Epidermal melanocyte (primary cell): ENCODE data around the gene SHROOM2.
"Not testable (repeated sequence)": the region's sequence is repeated elsewhere in the genome, so short reads cannot be mapped to it uniquely, and the experiment has no call there.

Experiments used
- DNase-seq: peaks from one replicate; pipeline ENCODE4 v3.0.0; 2011; ENCODE audit warnings: low spot score; ENCODE audit not compliant: insufficient read length

SHROOM2 gene

DNA sequence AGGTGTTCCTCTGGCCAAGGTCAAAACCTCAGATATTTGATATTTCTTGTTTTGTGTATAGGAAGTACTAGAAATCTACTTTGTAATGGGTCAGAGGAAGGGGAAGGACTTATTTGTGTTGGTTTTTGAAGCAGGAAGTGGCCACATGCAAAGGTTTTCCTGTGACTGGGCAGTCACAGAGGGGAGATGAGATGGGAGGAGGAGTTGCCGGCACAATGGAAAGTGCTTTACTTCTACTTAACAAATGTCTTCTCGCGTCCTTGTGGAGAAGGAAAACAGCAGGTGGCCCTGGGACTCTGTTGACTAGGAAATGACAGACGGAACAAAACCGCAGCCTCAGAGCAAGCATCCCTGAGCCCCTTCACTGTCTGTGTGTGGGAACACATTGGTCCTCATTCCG lies 46.6 kb downstream of the SHROOM2 start:
- no peak for DNase-seq

GRCh38 chrX:9835585-9836210 lies 49.5 kb downstream of the SHROOM2 start:
- no peak for DNase-seq

- no peak for DNase-seq
These were observed 56.3 kb downstream of the SHROOM2 start for GRCh38 chrX:9842541-9842940.

DNA sequence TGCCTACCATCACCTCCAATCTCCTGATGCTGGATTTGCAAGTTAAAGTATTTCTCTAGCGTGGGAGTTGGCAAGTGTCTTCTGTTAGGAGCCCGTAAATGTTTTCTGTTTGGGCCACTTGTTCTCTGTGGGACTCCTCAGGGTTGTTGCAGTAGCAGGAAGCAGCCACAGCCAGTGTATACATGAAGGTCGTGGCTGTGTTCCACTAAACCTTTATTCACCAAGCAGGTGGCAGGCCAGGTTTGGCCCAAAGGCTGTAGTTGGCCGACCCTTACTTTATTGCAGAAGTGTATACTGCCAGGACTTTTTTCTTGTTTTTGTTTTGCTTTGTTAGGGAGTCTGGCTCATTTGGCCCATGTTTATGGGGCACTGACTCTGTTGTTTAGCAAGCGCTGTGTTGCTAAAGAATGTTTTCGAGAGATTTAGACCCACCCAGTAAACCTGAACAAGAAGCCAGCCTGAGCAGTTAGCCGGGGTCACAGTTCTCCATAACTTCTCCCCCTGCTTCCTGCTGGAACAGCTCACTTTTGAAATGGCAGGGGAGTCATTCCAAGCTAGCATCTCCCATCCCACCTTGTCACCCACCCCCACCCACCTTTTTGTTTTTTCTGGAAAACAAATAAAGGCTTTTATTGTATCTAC lies 58.8 kb downstream of the SHROOM2 start:
- no peak for DNase-seq

- no peak for DNase-seq
These were observed 59.3 kb downstream of the SHROOM2 start for GRCh38 chrX:9845578-9845952.

GRCh38 chrX:9846631-9847030 lies 60.4 kb downstream of the SHROOM2 start:
- DNase-seq = no peak

DNA sequence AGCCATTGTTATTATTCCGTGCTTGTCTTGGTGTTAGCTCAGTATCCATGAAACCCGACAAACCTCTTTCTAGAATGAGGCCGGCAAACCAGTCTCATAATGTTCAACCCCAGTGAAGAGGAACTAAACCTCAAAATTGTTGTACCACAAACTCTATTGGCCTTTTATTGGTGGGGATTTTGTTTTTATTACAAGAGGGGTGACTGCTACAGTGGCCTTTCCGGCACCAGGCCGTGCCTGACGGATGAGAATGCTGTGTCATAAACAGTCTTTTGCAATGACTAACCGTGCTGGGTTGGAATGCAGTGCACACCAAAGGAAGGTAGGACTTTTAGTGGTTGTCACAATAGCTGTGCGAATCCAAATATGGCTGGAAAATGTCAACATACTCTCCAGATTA lies 60.8 kb downstream of the SHROOM2 start:
- DNase-seq = no peak

- DNase-seq = no peak
These were observed 62.7 kb downstream of the SHROOM2 start for GRCh38 chrX:9848718-9849479.

- DNase-seq = no peak
These were observed 65.7 kb downstream of the SHROOM2 start for GRCh38 chrX:9851890-9852289.

- no peak for DNase-seq
These were observed 67.1 kb downstream of the SHROOM2 start for GRCh38 chrX:9853307-9853706.

DNA sequence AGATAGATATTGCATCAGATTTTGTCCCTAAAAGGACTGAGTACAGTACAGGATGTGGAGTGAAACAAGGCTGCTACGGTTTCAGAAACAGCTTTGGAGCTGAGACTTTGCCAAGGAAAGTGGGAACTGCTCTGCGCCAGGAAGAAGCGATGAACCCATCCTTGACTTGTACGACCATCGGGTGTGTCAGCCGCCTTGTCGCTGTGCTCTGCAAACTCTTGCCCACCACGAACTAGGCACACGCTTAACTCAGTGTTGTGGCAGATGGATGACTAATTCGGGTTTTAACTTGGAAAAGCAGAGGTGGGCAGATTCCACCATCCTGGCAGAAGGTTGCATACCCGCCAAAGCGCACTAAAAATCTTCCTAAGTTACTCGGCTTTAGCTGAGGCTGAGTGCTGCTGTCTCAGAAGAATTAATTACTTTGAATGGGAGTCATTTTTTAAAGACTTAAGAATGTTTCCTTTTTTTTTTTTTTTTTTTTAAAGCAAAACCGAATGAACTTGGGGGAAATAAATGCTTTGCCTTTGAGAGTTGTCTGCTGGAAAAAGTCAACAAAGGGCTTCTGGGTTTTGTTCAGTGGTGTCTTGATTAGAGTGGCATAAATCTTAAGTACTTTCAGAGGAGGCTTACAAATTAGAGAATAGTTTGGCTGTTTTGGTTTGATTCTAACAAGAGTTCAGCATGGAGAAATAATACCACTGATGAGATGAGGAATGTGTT lies 69.5 kb downstream of the SHROOM2 start:
- no peak for DNase-seq

- no peak for DNase-seq
These were observed 70.4 kb downstream of the SHROOM2 start for GRCh38 chrX:9856588-9856987.

GRCh38 chrX:9857575-9858474 lies 71.6 kb downstream of the SHROOM2 start:
- DNase-seq = no peak

GRCh38 chrX:9858684-9859083 lies 72.5 kb downstream of the SHROOM2 start:
- not testable (repeated sequence) for DNase-seq

DNA sequence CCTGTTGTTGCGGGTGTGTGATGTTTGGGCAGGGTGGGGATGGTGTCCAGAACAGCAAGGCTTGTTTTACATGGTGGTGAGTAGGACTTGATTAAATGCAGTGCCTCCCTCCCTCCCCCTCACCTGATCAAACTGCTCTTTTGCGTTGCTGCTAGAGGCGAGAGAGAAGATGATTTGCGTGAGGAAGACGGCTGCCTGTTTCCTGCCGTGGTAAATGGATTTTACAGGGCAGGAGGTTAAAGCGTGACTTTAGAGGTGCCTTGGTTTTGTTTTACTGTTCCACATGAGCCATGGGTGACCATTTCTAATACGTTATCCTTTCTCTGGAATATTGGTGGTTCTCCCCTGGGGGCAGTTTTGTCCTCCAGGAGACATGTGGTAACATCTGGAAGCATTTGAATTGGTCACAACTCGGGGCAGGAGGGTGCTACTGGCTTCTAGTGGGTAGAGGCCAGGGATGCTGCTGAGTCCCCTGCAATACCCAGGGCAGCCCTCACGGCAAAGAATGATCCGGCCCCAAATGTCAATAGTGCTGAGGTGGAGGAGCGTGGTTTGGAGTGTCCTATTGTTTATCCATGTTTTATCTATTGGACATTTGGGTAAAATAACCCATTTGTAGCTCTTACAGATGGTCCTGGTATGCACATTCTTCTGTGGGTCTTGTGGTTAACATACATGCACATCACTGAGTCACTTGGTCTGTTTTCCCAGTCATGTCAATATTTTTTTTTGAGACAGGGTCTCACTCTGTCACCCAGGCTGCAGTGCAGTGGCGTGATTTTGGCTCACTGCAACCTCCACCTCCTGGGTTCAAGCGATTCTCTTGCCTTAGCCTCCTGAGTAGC lies 73.7 kb downstream of the SHROOM2 start:
- DNase-seq = no peak

- no peak for DNase-seq
These were observed 74.6 kb downstream of the SHROOM2 start for GRCh38 chrX:9860826-9861225.

DNA sequence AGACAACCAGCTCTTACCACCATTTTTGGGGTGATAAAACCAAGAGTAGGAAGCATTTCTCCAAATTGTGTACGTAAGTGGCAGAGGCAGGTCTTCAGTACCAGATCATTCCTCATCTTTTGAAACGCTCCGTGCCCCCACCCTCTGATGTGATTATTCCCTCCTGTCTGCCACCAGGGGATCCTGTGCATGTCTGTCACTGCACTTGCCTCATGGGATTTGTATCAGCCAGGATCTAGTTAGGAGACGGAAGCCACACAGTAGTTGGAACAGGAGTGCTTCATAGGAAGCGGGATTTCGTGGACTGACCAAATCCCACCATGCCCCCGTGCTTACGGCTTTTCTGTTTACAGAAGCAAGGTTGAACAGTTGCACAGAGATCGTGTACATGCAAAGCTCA lies 75.5 kb downstream of the SHROOM2 start:
- DNase-seq = no peak

- DNase-seq = no peak
These were observed 76.3 kb downstream of the SHROOM2 start for GRCh38 chrX:9862525-9862924.

DNA sequence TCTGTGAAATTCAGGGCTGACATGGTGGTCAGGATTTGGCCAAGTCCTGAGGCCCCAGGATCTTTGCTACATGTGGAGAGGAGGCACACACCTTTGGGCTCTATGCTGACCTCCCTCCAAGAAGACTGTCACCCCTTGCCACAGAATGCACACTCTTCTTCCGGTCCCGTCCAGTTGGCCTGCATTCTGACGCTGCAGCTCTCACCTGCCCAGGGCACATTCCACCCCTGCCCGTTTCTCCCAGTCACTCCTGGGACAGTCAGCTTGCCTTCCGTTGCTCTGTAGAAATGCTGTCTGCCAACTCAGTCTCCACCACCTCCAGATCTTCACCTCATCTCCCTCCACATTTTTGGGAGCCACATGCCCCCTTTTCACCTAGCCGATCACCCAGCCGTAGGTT lies 76.7 kb downstream of the SHROOM2 start:
- DNase-seq = no peak

DNA sequence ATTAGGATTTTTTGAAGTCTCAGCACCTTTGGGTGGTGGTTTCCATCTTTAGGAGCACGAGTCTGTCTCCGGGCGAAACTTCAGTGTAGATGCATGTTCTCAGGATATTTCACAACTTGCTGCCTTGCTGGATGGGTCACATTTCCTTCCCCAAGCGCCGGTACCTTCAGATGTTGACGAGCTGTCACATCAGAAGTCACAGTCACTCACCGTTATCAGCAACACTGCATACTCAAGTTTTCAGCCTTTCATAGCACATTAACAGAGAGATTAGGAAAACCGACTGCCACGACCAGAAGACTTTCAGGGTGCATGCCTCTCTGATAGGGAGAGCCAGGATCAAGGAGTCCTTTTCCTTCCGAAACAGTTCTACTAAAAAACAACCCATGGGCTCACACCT lies 77.8 kb downstream of the SHROOM2 start:
- DNase-seq = no peak
